NCI-H69 (cell line): ENCODE results near the gene MAPKAPK3.

Experiments
- DNase-seq: peaks from one replicate; lab custom pipeline; 2025; lab: John Stamatoyannopoulos, UW

The MAPKAPK3 gene

DNA sequence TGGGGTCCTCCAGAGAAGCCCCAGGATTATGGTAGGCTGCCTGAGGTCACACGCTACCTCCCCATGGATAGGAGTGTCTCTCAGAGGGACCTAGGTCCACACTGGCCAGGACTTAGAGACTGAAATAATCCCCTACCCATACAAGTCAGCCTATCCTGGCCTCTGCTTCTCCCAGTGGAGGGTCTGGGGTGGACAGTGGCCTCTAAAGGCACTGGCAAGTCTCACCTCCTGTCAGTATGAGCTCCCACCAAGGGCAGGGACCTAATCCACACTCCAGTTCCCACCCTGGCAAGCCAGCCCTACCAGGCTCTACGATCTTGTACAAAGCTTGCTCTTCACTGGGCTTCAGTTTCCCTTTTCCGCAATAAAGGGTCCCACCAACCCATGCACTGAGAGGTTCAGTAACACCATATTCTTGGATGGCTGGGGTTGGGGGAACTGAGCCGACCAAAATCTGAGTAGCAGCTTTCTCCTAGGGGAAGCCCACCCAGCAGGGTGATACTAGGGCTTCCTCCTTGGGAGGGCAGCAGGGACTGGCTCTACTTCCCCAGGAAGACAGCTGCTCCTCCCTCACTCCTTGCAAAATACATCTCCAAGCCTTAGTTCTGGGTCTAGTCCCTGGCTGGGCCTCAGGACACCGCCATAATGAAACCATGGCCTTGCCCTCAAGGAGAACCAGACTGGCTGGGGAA, 7.7 kb upstream of the MAPKAPK3 start:
- DNase-seq, result no peak

DNA sequence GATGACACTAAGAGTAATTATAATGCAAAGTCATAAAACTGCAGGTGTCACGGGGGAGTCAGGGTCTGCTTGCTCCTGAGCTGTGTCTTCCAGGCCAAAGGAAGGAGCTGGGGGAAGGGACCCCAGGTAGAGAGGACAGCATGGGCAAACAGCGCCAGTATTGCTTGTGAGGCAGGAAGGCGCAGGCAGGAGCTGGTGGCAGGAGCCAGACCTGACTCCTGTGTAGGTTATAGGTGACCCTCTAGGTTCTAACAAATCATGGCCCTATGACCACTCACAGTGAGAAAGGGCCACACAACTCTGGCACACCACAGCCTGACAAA, 7.2 kb upstream of the MAPKAPK3 start:
- no peak for DNase-seq

GRCh38 chr3:50610181-50610971, 6.6 kb upstream of the MAPKAPK3 start:
- DNase-seq, result peak; percentile 7

DNA sequence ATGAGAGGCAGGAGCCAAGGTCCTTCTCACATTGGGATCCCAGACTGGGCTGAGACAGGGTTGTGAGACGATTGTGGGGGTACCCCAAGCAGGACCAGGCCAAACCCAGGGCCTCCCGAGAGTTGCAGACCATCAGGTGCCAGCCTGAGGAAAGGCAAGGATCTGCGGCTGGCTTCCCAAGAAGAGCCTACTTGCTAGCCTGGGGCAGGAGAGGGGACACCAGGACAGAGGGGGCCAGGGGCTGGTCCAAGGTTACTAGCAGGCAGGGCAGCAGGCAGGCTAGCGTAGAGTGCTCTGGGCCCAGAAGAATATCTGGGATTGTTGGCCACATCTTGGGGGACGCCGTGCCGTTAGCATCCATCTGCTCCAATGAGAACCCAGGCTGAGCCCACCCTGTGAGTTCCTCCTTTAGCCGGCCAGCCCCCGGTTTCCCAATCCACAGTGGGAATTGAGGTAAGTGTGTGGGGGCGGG, 5.9 kb upstream of the MAPKAPK3 start:
- no peak for DNase-seq

GRCh38 chr3:50611464-50612233, 5.3 kb upstream of the MAPKAPK3 start, which contains the start of gene CISH:
CISH (minus strand) TSS chr3:50611774; CDS start chr3:50611650, 124 bp downstream.
- DNase-seq, result peak; percentile 92

DNA sequence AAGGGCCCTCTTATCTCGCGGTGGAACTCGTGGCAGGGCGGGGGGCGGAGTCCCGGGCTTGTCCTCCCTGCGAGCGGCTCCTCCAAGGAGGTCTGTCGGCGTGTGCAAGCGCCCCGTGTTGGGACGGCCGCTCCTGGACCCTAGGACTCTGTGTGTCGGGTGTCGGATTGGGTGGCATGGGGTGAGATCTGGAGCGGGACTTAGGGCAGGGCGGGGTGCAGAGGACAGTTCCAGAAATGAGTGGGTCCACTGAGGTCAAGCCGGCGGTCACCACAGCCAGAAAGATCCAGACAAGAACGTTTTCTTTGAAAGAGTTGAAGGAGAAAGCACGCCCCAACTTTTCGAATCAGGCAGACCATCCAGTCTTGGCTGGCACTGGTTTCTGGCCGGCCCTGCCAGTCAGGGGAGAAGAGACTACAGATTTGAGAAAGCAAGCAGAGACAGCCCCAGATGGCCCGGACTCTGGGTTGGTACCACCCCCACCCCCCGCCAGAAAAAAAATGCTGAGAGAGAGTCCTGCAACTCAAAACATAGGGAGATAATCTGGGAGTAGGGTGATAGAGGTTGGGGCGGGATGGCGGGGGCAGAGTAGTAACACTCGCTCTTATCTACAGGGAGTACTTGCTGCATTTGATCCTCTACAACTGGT, 4.6 kb upstream of the MAPKAPK3 start:
- no peak for DNase-seq

- no peak for DNase-seq
Measured at GRCh38 chr3:50612970-50613846, 3.7 kb upstream of the MAPKAPK3 start.

DNA sequence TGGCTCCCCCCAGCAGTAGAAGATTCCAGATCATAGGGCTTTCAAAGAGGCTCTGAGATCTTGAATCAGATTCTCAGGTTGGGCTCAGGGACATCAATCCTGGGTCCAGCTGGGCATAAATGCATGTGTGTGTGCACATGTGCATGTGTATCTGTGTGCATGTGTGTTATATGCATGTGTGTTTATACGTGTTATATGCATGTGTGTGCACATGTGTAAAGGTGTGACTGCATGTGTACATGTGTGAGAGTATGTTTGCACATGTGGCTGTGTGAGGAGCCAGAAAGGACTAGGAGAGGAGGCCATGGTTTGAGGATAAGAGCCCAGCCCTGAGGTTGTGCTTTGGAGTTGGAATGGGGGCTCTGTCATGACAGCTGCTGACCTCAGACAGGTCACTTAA, 1.8 kb upstream of the MAPKAPK3 start:
- DNase-seq, result no peak

DNA sequence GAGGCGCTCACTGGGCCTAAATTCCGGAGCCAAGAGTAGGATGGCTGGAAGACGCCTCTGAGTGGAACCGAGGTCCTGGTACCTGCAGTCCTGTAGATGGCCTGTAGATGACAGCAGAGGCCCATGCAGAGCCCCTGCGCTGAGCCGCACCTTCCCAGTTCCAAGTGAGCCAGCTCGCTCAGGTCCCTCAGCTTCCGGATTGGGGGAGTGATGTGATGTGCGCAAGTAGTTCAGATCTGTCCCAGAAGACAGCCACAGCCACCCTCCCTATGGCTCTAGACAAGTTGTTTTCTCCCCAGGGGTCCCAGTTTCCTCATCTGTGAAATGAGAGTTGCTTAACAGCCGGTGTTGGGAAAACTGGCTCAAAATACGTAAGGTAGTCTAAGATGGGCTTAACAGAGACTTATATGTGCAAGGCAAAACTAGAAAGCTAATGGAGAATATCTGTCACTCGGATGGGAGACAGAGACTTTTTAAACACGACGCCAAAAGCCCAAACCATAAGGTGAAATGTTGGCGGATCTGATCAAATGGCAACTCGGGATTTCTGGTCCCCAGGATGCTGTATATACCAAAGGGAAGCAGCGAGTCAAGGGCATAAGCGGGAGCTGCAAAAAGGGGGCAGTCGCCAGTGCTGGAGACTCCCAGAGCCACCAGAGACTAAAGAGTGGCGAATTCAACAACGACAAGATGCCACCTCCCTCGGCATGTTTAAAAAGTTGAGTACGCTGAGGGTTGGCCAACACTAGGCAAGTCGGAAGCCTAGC, 765 bp upstream of the MAPKAPK3 start:
- peak; percentile 82 for DNase-seq

DNA sequence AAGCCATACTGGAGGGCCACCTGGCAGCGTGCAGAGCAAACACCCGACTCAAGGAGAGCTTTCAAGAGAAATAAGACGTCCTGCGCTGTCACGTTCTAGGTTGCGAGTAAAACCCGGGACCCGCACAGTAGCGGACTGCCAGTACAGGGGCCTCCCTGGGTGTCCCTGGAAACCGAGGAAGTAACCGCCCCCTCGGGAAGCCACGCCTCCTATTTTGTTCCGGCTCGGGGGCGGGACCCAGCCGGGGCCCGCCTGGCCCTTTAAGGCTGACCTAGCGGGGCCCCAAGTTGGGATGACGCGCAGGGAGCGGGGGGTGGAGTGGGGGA, 218 bp upstream of the MAPKAPK3 start:
- peak; percentile 89 for DNase-seq

- no peak for DNase-seq
Measured at GRCh38 chr3:50617911-50618481, 1.0 kb downstream of the MAPKAPK3 start.

DNA sequence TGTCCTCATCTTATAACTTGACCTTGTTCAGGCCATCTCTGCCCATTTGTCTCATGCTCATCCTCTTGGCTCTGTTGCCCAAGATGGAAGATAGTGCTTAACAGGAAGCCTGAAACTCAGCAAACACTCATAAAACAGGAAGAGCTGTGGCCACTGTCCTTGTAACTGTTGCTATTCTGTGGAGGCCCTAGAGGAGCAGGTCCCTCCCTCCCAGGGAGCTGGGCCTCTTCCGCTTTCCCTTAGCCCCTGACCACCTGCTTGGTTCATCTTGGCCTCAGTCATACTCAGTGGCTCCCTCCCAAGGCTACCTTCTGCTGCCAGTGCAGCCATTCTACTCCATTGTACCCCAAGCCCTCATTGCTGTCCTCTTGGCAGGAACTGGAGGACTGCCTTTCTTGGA, 3.5 kb downstream of the MAPKAPK3 start:
- DNase-seq, result no peak

DNA sequence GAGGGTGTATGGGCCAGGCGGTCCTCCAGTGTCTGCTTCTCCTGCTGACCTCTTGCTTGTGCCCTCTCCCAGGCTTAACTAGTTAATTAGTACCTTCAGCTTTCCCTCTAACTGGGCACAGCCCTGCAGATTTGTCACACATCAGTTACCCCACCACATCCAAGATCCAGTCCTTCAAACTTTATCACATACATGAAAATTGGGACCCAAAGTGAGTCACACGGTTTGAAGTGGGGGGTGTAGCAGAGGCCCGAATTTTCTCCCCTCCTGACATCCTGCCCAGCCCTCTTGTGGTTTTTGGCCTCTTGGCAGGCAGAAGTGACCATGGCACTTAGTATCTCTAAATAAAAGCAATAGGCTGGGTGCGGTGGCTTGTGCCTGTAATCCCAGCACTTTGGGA, 3.9 kb downstream of the MAPKAPK3 start:
- no peak for DNase-seq

- no peak for DNase-seq
Measured at GRCh38 chr3:50622881-50623280, 5.9 kb downstream of the MAPKAPK3 start.

GRCh38 chr3:50623840-50624474, 7.0 kb downstream of the MAPKAPK3 start:
- no peak for DNase-seq

DNA sequence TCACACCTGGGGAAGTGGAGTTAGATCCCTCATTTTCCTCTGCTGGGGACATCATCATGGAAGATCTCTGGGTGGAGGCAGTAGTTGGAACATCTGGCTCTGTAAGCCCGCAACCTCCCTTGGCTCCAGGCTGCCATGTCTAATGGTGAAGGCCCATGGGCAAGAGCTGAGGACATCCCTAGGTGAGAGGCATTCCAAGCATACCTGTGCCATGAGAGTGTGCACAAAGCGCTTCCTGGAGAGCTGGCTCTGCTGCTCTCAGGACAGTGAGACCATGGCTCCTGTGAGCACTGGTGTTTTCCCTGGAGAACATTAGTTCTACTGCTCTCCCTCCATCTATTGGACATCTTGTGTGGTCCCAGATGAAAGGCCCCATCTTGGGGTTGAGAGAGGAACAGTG, 7.7 kb downstream of the MAPKAPK3 start:
- no peak for DNase-seq

DNA sequence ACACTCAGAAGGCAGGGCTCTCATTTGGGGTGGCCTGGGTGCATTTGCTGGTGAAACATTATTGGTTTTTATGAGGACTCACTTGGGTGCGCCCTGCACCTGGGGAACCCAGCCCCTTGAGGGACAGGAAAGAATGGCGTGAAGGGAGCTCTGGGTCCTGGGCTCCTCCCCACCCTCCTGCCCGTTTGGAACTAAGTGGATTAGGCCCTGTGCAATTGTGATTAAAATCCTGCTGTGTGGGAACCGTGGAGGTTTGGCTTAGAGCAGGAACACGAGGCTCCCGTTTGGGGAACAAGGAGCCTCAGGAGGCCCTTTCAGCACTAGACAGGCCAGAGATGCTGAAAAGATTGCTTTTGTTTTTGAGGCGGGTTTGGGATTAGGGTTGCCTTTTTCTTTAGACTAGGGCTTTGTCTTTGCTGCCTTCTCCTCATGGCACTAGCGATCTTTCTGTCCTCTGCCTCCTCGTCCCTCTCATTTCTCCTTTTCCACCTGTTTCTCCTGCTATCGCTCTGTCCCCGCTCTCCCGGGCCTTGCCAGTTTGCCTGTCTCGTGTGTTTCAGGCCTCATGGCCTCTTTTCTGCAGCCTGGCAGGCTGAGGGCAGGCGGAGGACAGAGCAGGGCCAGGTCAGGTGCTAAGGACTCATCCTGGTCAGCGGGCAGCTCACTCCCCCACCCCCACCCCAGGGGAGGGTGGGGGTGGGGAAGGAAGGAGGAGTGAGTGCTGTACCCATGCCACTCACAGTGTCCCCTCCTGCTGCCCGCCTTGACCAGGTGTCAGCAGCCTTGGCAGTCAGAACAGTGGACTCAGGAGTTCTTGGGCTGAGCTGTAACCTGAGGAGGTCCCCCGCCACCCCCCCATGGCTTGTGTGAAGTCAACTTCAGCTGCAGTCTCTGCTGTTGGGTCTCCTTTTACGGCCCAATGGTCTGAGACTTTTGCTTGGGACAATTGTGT, 8.6 kb downstream of the MAPKAPK3 start:
- no peak for DNase-seq

GRCh38 chr3:50626401-50626800, 9.4 kb downstream of the MAPKAPK3 start:
- no peak for DNase-seq
